Measurements from ENCODE around the gene ZNF577.

- peak in 4 of 6 experiments; percentile 24 to 59 (median 50) for TF ChIP-seq CTCF (IDR thresholded peaks at IDR 0.05)
- TF ChIP-seq POLR2A (IDR thresholded peaks at IDR 0.05) = no peak
These were observed 57.5 kb downstream of the ZNF577 start for GRCh38 chr19:51830274-51830673.
